WERI-Rb-1 (cell line): Measurements from ENCODE around the gene MLYCD.
A peak's percentile ranks its signal among the peaks of the same experiment; 100 is the strongest.

ENCODE experiments used
- DNase-seq: peaks from one replicate; pipeline ENCODE4 v3.0.0-alpha.2; 2020
- H3K27ac ChIP-seq: fragments of 250-450 bp; sonication (Bioruptor Pico); 2 replicates; pipeline ENCODE4 v1.5.1; 2020; ENCODE audit warnings: mild to moderate bottlenecking, moderate library complexity
- H3K27me3 ChIP-seq: fragments of 250-450 bp; sonication (Bioruptor Pico); 2 replicates; pipeline ENCODE4 v1.5.1; 2021; ENCODE audit warnings: mild to moderate bottlenecking, low read depth, moderate library complexity; ENCODE audit not compliant: insufficient read depth, severe bottlenecking
- H3K36me3 ChIP-seq: fragments of 250-450 bp; sonication (Bioruptor Pico); 2 replicates; pipeline ENCODE4 v1.5.1; 2020; ENCODE audit warnings: mild to moderate bottlenecking, moderate library complexity
- H3K4me3 ChIP-seq: 2 replicates; pipeline ENCODE4 v1.5.1; 2011; ENCODE audit warnings: low read depth, mild to moderate bottlenecking, control low read depth, low read length
- H3K9me3 ChIP-seq: fragments of 250-450 bp; sonication (Bioruptor Pico); 2 replicates; pipeline ENCODE4 v1.5.1; 2021; ENCODE audit warnings: mild to moderate bottlenecking, moderate library complexity; ENCODE audit not compliant: severe bottlenecking
- TF ChIP-seq, protein P1 (sequence below): IDR thresholded peaks from 2 replicates; pipeline ENCODE4 v1.5.1; 2011; ENCODE audit warnings: low read depth, mild to moderate bottlenecking, control low read depth, inconsistent platforms, low read length

MLYCD gene

DNA sequence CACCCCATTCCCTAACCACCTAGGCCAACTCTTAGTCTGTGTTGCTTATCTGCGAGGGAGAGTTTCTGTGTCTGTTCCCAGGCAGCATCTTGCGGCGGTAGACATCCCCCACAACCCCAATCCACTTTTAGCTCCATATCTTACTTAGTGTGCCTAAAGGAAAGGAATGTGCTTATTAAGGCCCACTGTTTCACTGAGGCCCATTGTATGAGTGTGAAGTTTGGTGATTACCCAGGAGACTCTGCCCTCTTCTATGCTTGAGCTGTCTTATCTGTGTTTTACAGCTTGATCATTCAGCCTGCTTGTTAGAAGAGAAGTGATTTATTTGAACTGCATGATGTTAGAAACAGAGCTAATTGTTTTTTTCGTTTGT is 10.3 kb upstream of the MLYCD start:
- TF ChIP-seq, protein P1, sequence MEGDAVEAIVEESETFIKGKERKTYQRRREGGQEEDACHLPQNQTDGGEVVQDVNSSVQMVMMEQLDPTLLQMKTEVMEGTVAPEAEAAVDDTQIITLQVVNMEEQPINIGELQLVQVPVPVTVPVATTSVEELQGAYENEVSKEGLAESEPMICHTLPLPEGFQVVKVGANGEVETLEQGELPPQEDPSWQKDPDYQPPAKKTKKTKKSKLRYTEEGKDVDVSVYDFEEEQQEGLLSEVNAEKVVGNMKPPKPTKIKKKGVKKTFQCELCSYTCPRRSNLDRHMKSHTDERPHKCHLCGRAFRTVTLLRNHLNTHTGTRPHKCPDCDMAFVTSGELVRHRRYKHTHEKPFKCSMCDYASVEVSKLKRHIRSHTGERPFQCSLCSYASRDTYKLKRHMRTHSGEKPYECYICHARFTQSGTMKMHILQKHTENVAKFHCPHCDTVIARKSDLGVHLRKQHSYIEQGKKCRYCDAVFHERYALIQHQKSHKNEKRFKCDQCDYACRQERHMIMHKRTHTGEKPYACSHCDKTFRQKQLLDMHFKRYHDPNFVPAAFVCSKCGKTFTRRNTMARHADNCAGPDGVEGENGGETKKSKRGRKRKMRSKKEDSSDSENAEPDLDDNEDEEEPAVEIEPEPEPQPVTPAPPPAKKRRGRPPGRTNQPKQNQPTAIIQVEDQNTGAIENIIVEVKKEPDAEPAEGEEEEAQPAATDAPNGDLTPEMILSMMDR: no peak
- Histone ChIP-seq H3K27ac (no peak overlapping the region), H3K9me3 (no peaks in the 10 kb centered on the region), H3K36me3 (no peaks in the 10 kb centered on the region), H3K4me3 (no peak overlapping the region), H3K27me3 (no peaks in the 10 kb centered on the region)
- DNase-seq: no peak

DNA sequence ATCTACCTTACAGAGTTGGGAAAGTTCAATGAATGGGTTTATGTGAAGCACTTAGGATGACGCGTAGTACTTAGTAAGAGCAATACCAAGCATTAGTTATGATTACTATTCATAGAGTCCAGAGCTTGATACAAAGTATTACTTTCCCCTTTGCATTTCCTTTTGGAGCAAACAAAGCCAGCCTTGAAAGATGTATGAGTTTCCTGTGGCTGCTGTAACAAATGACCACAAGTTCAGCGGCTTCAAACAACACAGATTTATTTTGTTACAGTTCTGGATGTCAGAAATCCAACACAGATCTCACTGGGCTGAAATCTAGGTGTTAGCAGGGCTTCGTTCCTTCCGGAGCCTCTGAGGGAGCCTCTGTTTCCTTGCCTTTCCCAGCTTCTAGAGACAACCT is 8.6 kb upstream of the MLYCD start:
- TF ChIP-seq, protein P1: no peak
- DNase-seq: no peak
- Histone ChIP-seq H3K27ac (no peak overlapping the region), H3K4me3 (no peak overlapping the region), H3K9me3 (no peaks in the 10 kb centered on the region), H3K36me3 (no peaks in the 10 kb centered on the region), H3K27me3 (no peaks in the 10 kb centered on the region)

DNA sequence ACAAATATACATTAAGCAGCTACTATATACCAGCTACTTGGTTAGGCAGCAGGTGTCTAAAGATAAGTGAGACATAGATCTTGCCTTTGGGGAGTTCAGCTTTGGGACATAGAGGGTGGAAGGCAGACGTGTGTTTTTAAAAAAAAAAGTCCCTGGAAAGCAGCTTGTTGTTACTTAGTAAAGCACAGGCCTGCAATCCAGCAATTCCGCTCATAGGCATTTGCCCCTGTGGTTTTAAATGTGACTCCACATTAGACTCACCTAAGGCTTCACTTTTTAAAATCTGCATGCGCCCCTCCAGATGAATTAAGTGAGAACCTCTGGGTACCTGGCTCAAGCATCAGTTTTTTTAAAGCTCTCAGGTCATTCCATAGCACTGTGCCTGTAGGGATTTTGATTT is 7.2 kb upstream of the MLYCD start:
- no peak overlapping the region for H3K4me3 ChIP-seq
- H3K36me3 ChIP-seq: no peaks in the 10 kb centered on the region
- H3K27me3 ChIP-seq: no peaks in the 10 kb centered on the region
- no peak overlapping the region for H3K27ac ChIP-seq
- no peak for DNase-seq
- TF ChIP-seq, protein P1: no peak
- H3K9me3 ChIP-seq: no peaks in the 10 kb centered on the region

DNA sequence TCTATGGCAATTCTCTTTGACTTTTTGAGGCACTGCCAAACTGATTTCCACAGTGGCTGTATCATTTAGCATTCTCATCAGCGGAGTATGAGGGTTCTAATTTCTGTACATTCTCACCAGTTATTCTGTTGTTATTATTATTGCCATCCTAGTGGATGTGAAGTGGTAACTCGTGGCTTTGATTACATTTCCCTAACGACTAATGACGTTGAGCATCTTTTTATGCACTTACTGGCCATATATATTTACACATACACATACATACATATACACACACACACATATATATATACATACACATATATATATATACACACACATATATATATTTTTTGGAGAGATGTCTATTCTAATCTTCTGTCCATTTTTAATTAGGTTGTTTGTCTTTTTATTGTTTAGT is 3.7 kb upstream of the MLYCD start:
- no peak for DNase-seq
- Histone ChIP-seq H3K4me3 (no peak overlapping the region), H3K27ac (no peak overlapping the region), H3K36me3 (no peaks in the 10 kb centered on the region), H3K27me3 (no peaks in the 10 kb centered on the region), H3K9me3 (no peaks in the 10 kb centered on the region)
- TF ChIP-seq, protein P1: no peak

DNA sequence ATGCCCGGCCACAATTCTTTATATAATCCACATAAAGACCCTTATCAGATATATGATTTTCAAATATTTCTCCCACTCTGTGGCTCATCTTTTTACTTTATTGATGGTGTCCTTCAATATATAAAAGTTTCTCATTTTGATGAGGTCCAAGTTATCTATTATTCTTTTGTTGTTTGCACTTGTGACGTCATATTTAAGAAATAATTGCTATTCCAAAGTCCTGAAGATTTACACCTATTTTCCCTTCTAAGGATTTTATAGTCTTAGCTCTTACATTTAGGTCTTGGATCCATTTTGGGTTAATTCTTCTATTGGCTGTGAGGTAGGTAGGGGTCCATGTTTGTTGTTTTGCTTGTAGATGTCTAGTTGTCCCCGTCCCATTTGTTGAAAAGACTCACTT is 3.0 kb upstream of the MLYCD start:
- Histone ChIP-seq H3K27ac (no peak overlapping the region), H3K9me3 (no peaks in the 10 kb centered on the region), H3K36me3 (no peaks in the 10 kb centered on the region), H3K4me3 (no peak overlapping the region), H3K27me3 (no peaks in the 10 kb centered on the region)
- TF ChIP-seq, protein P1: no peak
- DNase-seq: no peak

DNA sequence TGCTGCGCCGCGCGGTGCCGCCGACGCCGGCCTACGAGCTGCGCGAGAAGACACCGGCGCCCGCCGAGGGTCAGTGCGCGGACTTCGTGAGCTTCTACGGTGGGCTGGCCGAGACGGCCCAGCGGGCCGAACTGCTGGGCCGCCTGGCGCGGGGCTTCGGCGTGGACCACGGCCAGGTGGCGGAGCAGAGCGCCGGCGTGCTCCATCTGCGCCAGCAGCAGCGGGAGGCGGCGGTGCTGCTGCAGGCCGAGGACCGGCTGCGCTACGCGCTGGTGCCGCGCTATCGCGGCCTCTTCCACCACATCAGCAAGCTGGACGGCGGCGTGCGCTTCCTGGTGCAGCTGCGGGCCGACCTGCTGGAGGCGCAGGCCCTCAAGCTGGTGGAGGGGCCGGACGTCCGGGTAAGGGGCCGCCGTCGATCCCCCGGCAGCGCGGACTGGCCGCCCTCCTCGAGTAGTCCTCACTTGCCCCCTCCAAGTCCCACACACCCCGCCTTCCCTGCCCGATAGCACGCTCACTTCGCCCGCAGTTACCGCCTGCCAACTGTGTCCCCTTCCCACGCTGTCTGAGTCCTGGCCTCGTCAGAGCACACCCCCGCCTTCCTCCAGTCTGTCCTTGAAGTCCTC is 470 bp downstream of the MLYCD start:
- DNase-seq: peak; percentile 13
- TF ChIP-seq, protein P1: no peak

More for the DNA sequence above, 470 bp downstream of the MLYCD start:
- Histone ChIP-seq H3K27me3 (no peaks in the 10 kb centered on the region), H3K36me3 (no peaks in the 10 kb centered on the region), H3K4me3 (peak overlapping the region; percentile 47), H3K9me3 (no peaks in the 10 kb centered on the region), H3K27ac (peak overlapping the region; percentile 59)
